ENCODE measurements around the gene HLCS. TPM values are rescaled to one million over a fixed set of nuclear protein-coding genes. Genes with fewer than 3 reads are reported as not detected.

Gene HLCS
- total RNA-seq, 1 donor from 2014 or later: 15.9 TPM

- H3K36me3 Mint-ChIP-seq (ENCODE audit: unreplicated experiment): peaks cover 4% of the 10 kb centered on the region
Measured at GRCh38 chr21:36890086-36890485, 76.4 kb downstream of the HLCS start.

DNA sequence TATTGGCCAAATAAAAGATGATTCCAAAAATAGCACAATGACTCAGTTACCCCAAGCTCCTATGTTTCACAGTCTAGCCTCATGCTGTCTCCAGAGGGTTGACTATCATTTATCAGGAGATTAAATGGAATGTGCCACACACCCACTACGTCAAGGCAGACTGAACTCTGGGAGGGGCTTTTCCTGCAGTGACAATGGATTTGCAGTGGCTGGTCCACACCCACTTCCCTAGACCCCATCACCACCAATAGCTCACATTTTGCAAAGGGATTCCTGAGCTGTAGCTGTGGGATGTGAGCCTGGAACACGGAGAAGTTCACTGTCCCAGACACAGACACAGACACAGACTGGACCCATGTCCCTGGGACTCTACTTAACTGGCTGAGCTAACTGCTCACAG, 77.1 kb downstream of the HLCS start:
- no peak for TF ChIP-seq CTCF (IDR thresholded peaks at IDR 0.05; ENCODE audit: partially characterized antibody, unreplicated experiment)
- DNase-seq: no peak
- Mint-ChIP-seq H3K36me3 (ENCODE audit: unreplicated experiment) (peaks cover 3% of the 10 kb centered on the region), H3K4me1 (ENCODE audit: low read depth, unreplicated experiment) (peaks cover 6% of the 10 kb centered on the region), H3K27ac (ENCODE audit: unreplicated experiment) (no peak overlapping the region), H3K27me3 (ENCODE audit: unreplicated experiment) (peaks cover 3% of the 10 kb centered on the region), H3K9me3 (ENCODE audit: unreplicated experiment) (peaks cover 3% of the 10 kb centered on the region), H3K4me3 (ENCODE audit: unreplicated experiment) (no peak overlapping the region)

More at GRCh38 chr21:36890086-36890485, 76.4 kb downstream of the HLCS start:
- peaks cover 3% of the 10 kb centered on the region for H3K27me3 Mint-ChIP-seq (ENCODE audit: unreplicated experiment)
- DNase-seq: no peak
- no peak overlapping the region for H3K4me3 Mint-ChIP-seq (ENCODE audit: unreplicated experiment)
- H3K4me1 Mint-ChIP-seq (ENCODE audit: low read depth, unreplicated experiment): peaks cover 6% of the 10 kb centered on the region
- no peak for TF ChIP-seq CTCF (IDR thresholded peaks at IDR 0.05; ENCODE audit: partially characterized antibody, unreplicated experiment)
- H3K9me3 Mint-ChIP-seq (ENCODE audit: unreplicated experiment): no peaks in the 10 kb centered on the region
- H3K27ac Mint-ChIP-seq (ENCODE audit: unreplicated experiment): no peak overlapping the region

DNA sequence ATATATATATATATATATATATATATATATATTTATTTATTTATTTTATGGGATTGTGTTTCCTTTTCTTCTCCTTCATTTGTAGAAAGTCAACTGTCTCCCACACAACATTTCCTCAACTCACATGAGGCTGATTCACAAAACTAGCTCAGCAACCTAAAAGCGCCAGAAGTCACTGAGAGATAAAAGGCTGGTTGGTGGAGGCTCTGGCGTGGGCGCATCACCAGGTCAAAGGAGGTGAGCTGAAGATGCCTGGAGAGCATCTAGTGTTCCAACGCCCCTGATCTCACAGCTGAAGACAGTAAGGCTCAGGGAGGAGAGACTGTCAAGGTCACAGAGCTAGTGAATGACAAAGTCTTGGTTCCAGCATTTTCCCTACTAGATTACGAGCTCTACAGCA, 78.0 kb downstream of the HLCS start:
- peaks cover 3% of the 10 kb centered on the region for H3K27me3 Mint-ChIP-seq (ENCODE audit: unreplicated experiment)
- no peaks in the 10 kb centered on the region for H3K36me3 Mint-ChIP-seq (ENCODE audit: unreplicated experiment)

GRCh38 chr21:36887963-36888362, 78.5 kb downstream of the HLCS start:
- TF ChIP-seq CTCF (IDR thresholded peaks at IDR 0.05; ENCODE audit: partially characterized antibody, unreplicated experiment): no peak
- Mint-ChIP-seq H3K27me3 (ENCODE audit: unreplicated experiment) (peaks cover 3% of the 10 kb centered on the region), H3K9me3 (ENCODE audit: unreplicated experiment) (peaks cover 7% of the 10 kb centered on the region), H3K36me3 (ENCODE audit: unreplicated experiment) (peaks cover 5% of the 10 kb centered on the region), H3K27ac (ENCODE audit: unreplicated experiment) (no peak overlapping the region), H3K4me3 (ENCODE audit: unreplicated experiment) (no peak overlapping the region), H3K4me1 (ENCODE audit: low read depth, unreplicated experiment) (peaks cover 6% of the 10 kb centered on the region)
- no peak for DNase-seq

More for the DNA sequence above, 78.0 kb downstream of the HLCS start:
- peaks cover 6% of the 10 kb centered on the region for H3K4me1 Mint-ChIP-seq (ENCODE audit: low read depth, unreplicated experiment)
- no peak overlapping the region for H3K4me3 Mint-ChIP-seq (ENCODE audit: unreplicated experiment)
- TF ChIP-seq CTCF (IDR thresholded peaks at IDR 0.05; ENCODE audit: partially characterized antibody, unreplicated experiment): no peak
- DNase-seq: no peak
- no peak overlapping the region for H3K27ac Mint-ChIP-seq (ENCODE audit: unreplicated experiment)
- H3K9me3 Mint-ChIP-seq (ENCODE audit: unreplicated experiment): peaks cover 5% of the 10 kb centered on the region

- Mint-ChIP-seq H3K4me3 (ENCODE audit: unreplicated experiment) (no peak overlapping the region), H3K27me3 (ENCODE audit: unreplicated experiment) (no peaks in the 10 kb centered on the region), H3K4me1 (ENCODE audit: low read depth, unreplicated experiment) (peaks cover 6% of the 10 kb centered on the region), H3K36me3 (ENCODE audit: unreplicated experiment) (peaks cover 9% of the 10 kb centered on the region), H3K9me3 (ENCODE audit: unreplicated experiment) (peaks cover 9% of the 10 kb centered on the region), H3K27ac (ENCODE audit: unreplicated experiment) (no peak overlapping the region)
- TF ChIP-seq CTCF (IDR thresholded peaks at IDR 0.05; ENCODE audit: partially characterized antibody, unreplicated experiment): no peak
- no peak for DNase-seq
Measured at GRCh38 chr21:36883532-36884486, 82.7 kb downstream of the HLCS start.
